HepG2 (cell line): ENCODE measurements around the gene TCF12. TPM values are rescaled to one million over a fixed set of nuclear protein-coding genes. Genes with fewer than 3 reads are reported as not detected.

Experiments used
- ATAC-seq: fragments of 200-7000 bp; cut with Tn5 transposase; 3 replicates; pipeline ENCODE4 v1.9.1; 2020; ENCODE audit warnings: mild to moderate bottlenecking, moderate library complexity
- BruUV-seq: library from RNA; stranded (reverse); fragments of 400-500 nt; replicated peaks from 2 replicates; lab custom pipeline; 2021; lab: Mats Ljungman, UMichigan
- CTCF ChIA-PET: fragments of 300-600 bp; formaldehyde crosslinking; extraction: SDS; loops from one replicate; lab custom pipeline; 2021; ENCODE audit warnings: low total read pairs, inconsistent platforms, low intra/inter-chr PET ratio; lab: Yijun Ruan, JAX
- POLR2A ChIA-PET: fragments of 350-600 bp; sonication (Branson Sonifier 250); formaldehyde crosslinking; loops from one replicate; lab custom pipeline; 2020; ENCODE audit warnings: antibody characterized with exemption, inconsistent platforms; lab: Yijun Ruan, JAX
- DNase-seq: peaks from one replicate; pipeline ENCODE4 v3.0.0-alpha.2; 2015; ENCODE audit warnings: low spot score
- FAIRE-seq: peaks from 3 replicates; lab custom pipeline; 2011; peaks lifted over from hg19 to GRCh38; lab: Jason Lieb, UNC
- H2AFZ ChIP-seq: one replicate; pipeline ENCODE4 v1.6.1; 2011; ENCODE audit warnings: low read length, inconsistent platforms
- H3K27ac ChIP-seq: fragments of 300-600 bp; 3 replicates; pipeline ENCODE4 v1.8.0; 2011; ENCODE audit warnings: mixed run types, mild to moderate bottlenecking, mixed read lengths, low read length, inconsistent platforms; ENCODE audit not compliant: insufficient read depth; ENCODE audit errors: extremely low read length
- H3K27me3 ChIP-seq, 2 experiments: fragments of 200-600 bp in 1 of 2; 2 replicates in 1 of 2; 3 replicates in 1 of 2; pipeline versions ENCODE4 v1.6.0 to v1.8.0; 2011; ENCODE audit warnings: low read length in 2 of 2, mild to moderate bottlenecking in 2 of 2, moderate library complexity in 2 of 2, inconsistent platforms in 1 of 2; ENCODE audit not compliant: insufficient read depth in 2 of 2, control insufficient read depth in 1 of 2
- H3K36me3 ChIP-seq, 2 experiments: fragments of 200-600 bp in 1 of 2; replicated peaks in 1 of 2; 2 replicates in 1 of 2; 3 replicates in 1 of 2; pipeline versions ENCODE4 v1.5.1 to v1.8.0; 2011; ENCODE audit warnings: low read length in 2 of 2, inconsistent platforms in 1 of 2; ENCODE audit not compliant: insufficient read depth in 2 of 2, control insufficient read depth in 1 of 2
- H3K4me1 ChIP-seq: 2 replicates; pipeline ENCODE4 v1.5.1; 2012; ENCODE audit warnings: low read length, inconsistent platforms; ENCODE audit not compliant: insufficient read depth
- H3K4me2 ChIP-seq: 2 replicates; pipeline ENCODE4 v1.6.0; 2011; ENCODE audit warnings: low read depth, low read length, inconsistent platforms
- H3K4me3 ChIP-seq, 3 experiments: fragments of 200-600 bp in 1 of 3; sonication (generic), shearing (Covaris generic) in 1 of 3; replicated peaks in 1 of 3; 2 replicates each; pipeline ENCODE4 v1.5.1; 2011 to 2016; ENCODE audit warnings: low read length in 3 of 3, inconsistent platforms in 2 of 3, low read depth in 2 of 3, mild to moderate bottlenecking in 2 of 3, control low read depth in 1 of 3, mixed read lengths in 1 of 3; ENCODE audit not compliant: insufficient read depth in 1 of 3
- H3K79me2 ChIP-seq: one replicate; pipeline ENCODE4 v1.6.1; 2011; ENCODE audit warnings: low read length, inconsistent platforms; ENCODE audit not compliant: insufficient read depth
- H3K9ac ChIP-seq: 2 replicates; pipeline ENCODE4 v1.6.0; 2011; ENCODE audit warnings: mild to moderate bottlenecking, low read depth, low read length, inconsistent platforms; ENCODE audit not compliant: insufficient read depth
- H3K9me3 ChIP-seq: 2 replicates; pipeline ENCODE4 v1.5.1; 2012; ENCODE audit warnings: mild to moderate bottlenecking, low read length
- H4K20me1 ChIP-seq: 2 replicates; pipeline ENCODE4 v1.6.0; 2011; ENCODE audit warnings: inconsistent platforms, mild to moderate bottlenecking, low read length, moderate library complexity; ENCODE audit not compliant: insufficient read depth
- KDM5B ChIP-seq: sonication (generic); formaldehyde crosslinking; IDR thresholded peaks from 2 replicates; pipeline ENCODE4 v1.4.0; 2020; ENCODE audit warnings: missing genetic modification reagents, mild to moderate bottlenecking, borderline replicate concordance
- KLF13 ChIP-seq: sonication (generic); formaldehyde crosslinking; IDR thresholded peaks from 2 replicates; pipeline ENCODE4 v1.4.0; 2020; ENCODE audit warnings: mild to moderate bottlenecking, missing genetic modification reagents
- MEIS2 ChIP-seq: sonication (generic); formaldehyde crosslinking; IDR thresholded peaks from 2 replicates; pipeline ENCODE4 v1.9.0; 2021; ENCODE audit warnings: mild to moderate bottlenecking, missing genetic modification reagents
- REPIN1 ChIP-seq: sonication (generic); formaldehyde crosslinking; IDR thresholded peaks from 2 replicates; pipeline ENCODE4 v1.8.0; 2022; ENCODE audit warnings: missing genetic modification reagents, low read depth, mild to moderate bottlenecking, borderline replicate concordance
- ZIK1 ChIP-seq: sonication (generic); formaldehyde crosslinking; IDR thresholded peaks from 2 replicates; pipeline ENCODE4 v1.5.0; 2020; ENCODE audit warnings: mild to moderate bottlenecking, low read depth, missing genetic modification reagents, borderline replicate concordance
- ZNF12 ChIP-seq: sonication (generic); formaldehyde crosslinking; IDR thresholded peaks from 2 replicates; pipeline ENCODE4 v1.5.0; 2020; ENCODE audit warnings: missing genetic modification reagents
- ZNF24 ChIP-seq: fragments of 450-650 bp; IDR thresholded peaks from 2 replicates; pipeline ENCODE4 v1.6.1; 2017; ENCODE audit warnings: antibody characterized with exemption, mild to moderate bottlenecking
- ZNF333 ChIP-seq: sonication (generic); formaldehyde crosslinking; IDR thresholded peaks from 2 replicates; pipeline ENCODE4 v1.4.0; 2020; ENCODE audit warnings: mild to moderate bottlenecking, missing genetic modification reagents, borderline replicate concordance
- ZNF44 ChIP-seq: sonication (generic); formaldehyde crosslinking; IDR thresholded peaks from 2 replicates; pipeline ENCODE4 v1.5.1; 2020; ENCODE audit warnings: mild to moderate bottlenecking, missing genetic modification reagents
- WGBS: methylation state at CpG from one replicate; pipeline ENCODE4 v1.1.6; 2017; ENCODE audit warnings: low lambda C conversion rate; 5-methylcytosine and 5-hydroxymethylcytosine counted together
- in situ Hi-C: cut with HindIII; loops from 2 replicates; pipeline ENCODE4 v1.10.0; 2017; ENCODE audit warnings: low pct_unique_long_range_greater_than_20kb; ENCODE audit not compliant: extremely low pct_ligation_motif_present
- intact Hi-C: fragments of 100-400 bp; cut with micrococcal nuclease; formaldehyde crosslinking; loops from one replicate; pipeline ENCODE4 v1.10.0; 2022; ENCODE audit not compliant: unreplicated experiment
- polyA plus RNA-seq, 8 experiments: library from polyadenylated mRNA; depleted of rRNA in 3 of 8; stranded (reverse) in 7 of 8; unstranded in 1 of 8; fragments of >200 nt; fragmentation: Illumina TruSeq in 4 of 8; extraction: Trizol in 4 of 8; gene quantifications; 2 replicates each; pipeline versions ENCODE4 v1.2.1 to v1.2.3, GENCODE V29; 2011 to 2016; ENCODE audit warnings: low read depth in 4 of 8, missing spikeins in 1 of 8, mixed read lengths in 1 of 8; ENCODE audit not compliant: insufficient read depth in 1 of 8
- total RNA-seq, 5 experiments: library from RNA; depleted of rRNA; stranded (reverse); fragments of >200 nt; fragmentation: Illumina TruSeq; extraction: Trizol; gene quantifications; 2 replicates each; pipeline ENCODE4 v1.2.3, GENCODE V29; 2016; ENCODE audit warnings: low read depth in 1 of 5
- TF ChIP-seq, protein P1 (sequence below): sonication (generic); formaldehyde crosslinking; IDR thresholded peaks from 2 replicates; pipeline ENCODE4 v1.5.0; 2020; ENCODE audit warnings: missing genetic modification reagents
- TF ChIP-seq, protein P2 (sequence below): IDR thresholded peaks from 2 replicates; pipeline ENCODE4 v1.6.1; 2012; ENCODE audit warnings: low read length, improper control_type of control experiment
- TF ChIP-seq, protein P3 (sequence below): sonication (generic); formaldehyde crosslinking; IDR thresholded peaks from 2 replicates; pipeline ENCODE4 v1.5.0; 2020; ENCODE audit warnings: mild to moderate bottlenecking, missing genetic modification reagents
- TF ChIP-seq, protein P4 (sequence below): sonication (generic); formaldehyde crosslinking; IDR thresholded peaks from 2 replicates; pipeline ENCODE4 v1.5.1; 2020; ENCODE audit warnings: missing genetic modification reagents, mild to moderate bottlenecking, borderline replicate concordance

Gene TCF12
- total and polyA plus RNA-seq, 2 of the 13 experiments (the other 11 are each of a cell fraction or from before 2014, with no cell fraction given), result 48.6 to 51.1 TPM

GRCh38 chr15:57282686-57283085 is 364.2 kb downstream of the TCF12 start:
- WGBS, result 97% methylated on average over 3 of the region's 3 CpGs
- no peak overlapping the region for H2AFZ ChIP-seq
- H3K36me3 ChIP-seq, result peaks cover 12 to 52% of the 10 kb centered on the region in 2 experiments; a peak in 4 of 5 replicates
- H3K9me3 ChIP-seq, result no peaks in the 10 kb centered on the region
- ATAC-seq (no peak), FAIRE-seq (no peak)
- no peaks in the 10 kb centered on the region for H3K4me1 ChIP-seq
- no TSS peak for BruUV-seq
- no peaks in the 10 kb centered on the region for H3K79me2 ChIP-seq
- TF ChIP-seq ZNF24 (no peak), KDM5B (no peak), ZNF333 (CRISPR knock-in tag) (no peak), REPIN1 (CRISPR knock-in tag) (no peak), ZIK1 (no peak), MEIS2 (no peak), ZNF12 (no peak), ZNF44 (CRISPR knock-in tag) (no peak), KLF13 (no peak)
- TF ChIP-seq, protein P1, sequence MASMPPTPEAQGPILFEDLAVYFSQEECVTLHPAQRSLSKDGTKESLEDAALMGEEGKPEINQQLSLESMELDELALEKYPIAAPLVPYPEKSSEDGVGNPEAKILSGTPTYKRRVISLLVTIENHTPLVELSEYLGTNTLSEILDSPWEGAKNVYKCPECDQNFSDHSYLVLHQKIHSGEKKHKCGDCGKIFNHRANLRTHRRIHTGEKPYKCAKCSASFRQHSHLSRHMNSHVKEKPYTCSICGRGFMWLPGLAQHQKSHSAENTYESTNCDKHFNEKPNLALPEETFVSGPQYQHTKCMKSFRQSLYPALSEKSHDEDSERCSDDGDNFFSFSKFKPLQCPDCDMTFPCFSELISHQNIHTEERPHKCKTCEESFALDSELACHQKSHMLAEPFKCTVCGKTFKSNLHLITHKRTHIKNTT (CRISPR knock-in tag), result no peak
- TF ChIP-seq, protein P2, sequence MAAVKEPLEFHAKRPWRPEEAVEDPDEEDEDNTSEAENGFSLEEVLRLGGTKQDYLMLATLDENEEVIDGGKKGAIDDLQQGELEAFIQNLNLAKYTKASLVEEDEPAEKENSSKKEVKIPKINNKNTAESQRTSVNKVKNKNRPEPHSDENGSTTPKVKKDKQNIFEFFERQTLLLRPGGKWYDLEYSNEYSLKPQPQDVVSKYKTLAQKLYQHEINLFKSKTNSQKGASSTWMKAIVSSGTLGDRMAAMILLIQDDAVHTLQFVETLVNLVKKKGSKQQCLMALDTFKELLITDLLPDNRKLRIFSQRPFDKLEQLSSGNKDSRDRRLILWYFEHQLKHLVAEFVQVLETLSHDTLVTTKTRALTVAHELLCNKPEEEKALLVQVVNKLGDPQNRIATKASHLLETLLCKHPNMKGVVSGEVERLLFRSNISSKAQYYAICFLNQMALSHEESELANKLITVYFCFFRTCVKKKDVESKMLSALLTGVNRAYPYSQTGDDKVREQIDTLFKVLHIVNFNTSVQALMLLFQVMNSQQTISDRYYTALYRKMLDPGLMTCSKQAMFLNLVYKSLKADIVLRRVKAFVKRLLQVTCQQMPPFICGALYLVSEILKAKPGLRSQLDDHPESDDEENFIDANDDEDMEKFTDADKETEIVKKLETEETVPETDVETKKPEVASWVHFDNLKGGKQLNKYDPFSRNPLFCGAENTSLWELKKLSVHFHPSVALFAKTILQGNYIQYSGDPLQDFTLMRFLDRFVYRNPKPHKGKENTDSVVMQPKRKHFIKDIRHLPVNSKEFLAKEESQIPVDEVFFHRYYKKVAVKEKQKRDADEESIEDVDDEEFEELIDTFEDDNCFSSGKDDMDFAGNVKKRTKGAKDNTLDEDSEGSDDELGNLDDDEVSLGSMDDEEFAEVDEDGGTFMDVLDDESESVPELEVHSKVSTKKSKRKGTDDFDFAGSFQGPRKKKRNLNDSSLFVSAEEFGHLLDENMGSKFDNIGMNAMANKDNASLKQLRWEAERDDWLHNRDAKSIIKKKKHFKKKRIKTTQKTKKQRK, result no peak
- TF ChIP-seq, protein P3, sequence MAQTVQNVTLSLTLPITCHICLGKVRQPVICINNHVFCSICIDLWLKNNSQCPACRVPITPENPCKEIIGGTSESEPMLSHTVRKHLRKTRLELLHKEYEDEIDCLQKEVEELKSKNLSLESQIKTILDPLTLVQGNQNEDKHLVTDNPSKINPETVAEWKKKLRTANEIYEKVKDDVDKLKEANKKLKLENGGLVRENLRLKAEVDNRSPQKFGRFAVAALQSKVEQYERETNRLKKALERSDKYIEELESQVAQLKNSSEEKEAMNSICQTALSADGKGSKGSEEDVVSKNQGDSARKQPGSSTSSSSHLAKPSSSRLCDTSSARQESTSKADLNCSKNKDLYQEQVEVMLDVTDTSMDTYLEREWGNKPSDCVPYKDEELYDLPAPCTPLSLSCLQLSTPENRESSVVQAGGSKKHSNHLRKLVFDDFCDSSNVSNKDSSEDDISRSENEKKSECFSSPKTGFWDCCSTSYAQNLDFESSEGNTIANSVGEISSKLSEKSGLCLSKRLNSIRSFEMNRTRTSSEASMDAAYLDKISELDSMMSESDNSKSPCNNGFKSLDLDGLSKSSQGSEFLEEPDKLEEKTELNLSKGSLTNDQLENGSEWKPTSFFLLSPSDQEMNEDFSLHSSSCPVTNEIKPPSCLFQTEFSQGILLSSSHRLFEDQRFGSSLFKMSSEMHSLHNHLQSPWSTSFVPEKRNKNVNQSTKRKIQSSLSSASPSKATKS (CRISPR knock-in tag), result no peak
- TF ChIP-seq, protein P4, sequence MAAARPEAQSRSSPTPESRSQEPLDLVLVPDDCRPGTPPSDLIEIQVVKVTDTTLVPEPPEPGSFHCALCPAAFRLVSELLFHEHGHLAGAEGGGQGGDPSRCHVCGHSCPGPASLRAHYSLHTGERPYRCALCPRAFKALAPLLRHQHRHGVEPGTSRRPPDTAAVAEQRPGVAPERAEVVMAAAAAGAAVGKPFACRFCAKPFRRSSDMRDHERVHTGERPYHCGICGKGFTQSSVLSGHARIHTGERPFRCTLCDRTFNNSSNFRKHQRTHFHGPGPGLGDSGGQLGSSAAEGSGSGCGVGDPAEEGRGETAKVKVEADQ (CRISPR knock-in tag), result no peak
- TF ChIP-seq, all 625 proteins: peak for 0
- ChIA-PET POLR2A (no interaction called here), CTCF (no interaction called here)
- Histone ChIP-seq H3K9ac (no peak overlapping the region), H3K27ac (no peak overlapping the region), H3K4me2 (no peak overlapping the region), H3K27me3 (no peaks in the 10 kb centered on the region), H4K20me1 (no peaks in the 10 kb centered on the region), H3K4me3 (no peak overlapping the region)
- intact Hi-C loops (no loop called here), in situ Hi-C loops (no loop called here)
- no peak for DNase-seq
